ENCODE results near the gene OSBPL2. TPM values are rescaled to one million over a fixed set of nuclear protein-coding genes. Genes with fewer than 3 reads are reported as not detected.

The OSBPL2 gene
- total and polyA plus RNA-seq, 2 donors (not counting 1 experiment from before 2014, with no cell fraction given) = 13.3 to 27.9 TPM

GRCh38 chr20:62329389-62330377 lies 91.4 kb downstream of the OSBPL2 start:
- DNase-seq (ENCODE audit: low read depth in 2 of 2) = no peak
- Histone ChIP-seq H3K4me3 (replicated peaks in 1 of 4; ENCODE audit: control extremely low read depth in 1 of 4, insufficient read depth in 1 of 4, low read depth in 3 of 4, low read length in 4 of 4) (no peak overlapping the region), H2AFZ (ENCODE audit: low read length) (no peak overlapping the region), H3K9me3 (ENCODE audit: control insufficient read depth, insufficient read depth, low read depth, low read length) (no peaks in the 10 kb centered on the region), H3K27ac (ENCODE audit: insufficient read depth, low read length) (no peak overlapping the region), H3K4me2 (ENCODE audit: extremely low read depth, insufficient read depth, low read length) (no peak overlapping the region), H3K4me1 (ENCODE audit: control insufficient read depth, extremely low read depth, insufficient read depth, low read length) (no peaks in the 10 kb centered on the region), H3K27me3 (ENCODE audit: control insufficient read depth, insufficient read depth, low read length) (no peaks in the 10 kb centered on the region), H3K36me3 (ENCODE audit: control insufficient read depth, insufficient read depth, low read length) (peaks cover 41% of the 10 kb centered on the region), H3K79me2 (ENCODE audit: control insufficient read depth, insufficient read depth, low read length) (no peaks in the 10 kb centered on the region), H4K20me1 (ENCODE audit: control insufficient read depth, extremely low read depth, insufficient read depth, low read length) (no peaks in the 10 kb centered on the region), H3K9ac (ENCODE audit: insufficient read depth, low read length) (no peak overlapping the region)
- TF ChIP-seq EZH2 (IDR thresholded peaks at IDR 0.05; ENCODE audit: low read length, missing control alignments) (no peak), CTCF (conservative IDR thresholded peaks at IDR 0.05 in 1 of 2, IDR thresholded peaks at IDR 0.05 in 1 of 2; ENCODE audit: low read depth in 1 of 2, low read length in 2 of 2) (no peak)

GRCh38 chr20:62330576-62331317 lies 92.4 kb downstream of the OSBPL2 start:
- no peak for DNase-seq (ENCODE audit: low read depth in 2 of 2)
- H3K9me3 ChIP-seq (ENCODE audit: control insufficient read depth, insufficient read depth, low read depth, low read length) = no peaks in the 10 kb centered on the region
- no peaks in the 10 kb centered on the region for H3K79me2 ChIP-seq (ENCODE audit: control insufficient read depth, insufficient read depth, low read length)
- H3K27ac ChIP-seq (ENCODE audit: insufficient read depth, low read length) = no peak overlapping the region
- H3K9ac ChIP-seq (ENCODE audit: insufficient read depth, low read length) = no peak overlapping the region
- TF ChIP-seq CTCF (conservative IDR thresholded peaks at IDR 0.05 in 1 of 2, IDR thresholded peaks at IDR 0.05 in 1 of 2; ENCODE audit: low read depth in 1 of 2, low read length in 2 of 2) = no peak
- no peak for TF ChIP-seq EZH2 (IDR thresholded peaks at IDR 0.05; ENCODE audit: low read length, missing control alignments)
- H3K27me3 ChIP-seq (ENCODE audit: control insufficient read depth, insufficient read depth, low read length) = no peaks in the 10 kb centered on the region
- no peak overlapping the region for H2AFZ ChIP-seq (ENCODE audit: low read length)
- no peaks in the 10 kb centered on the region for H3K4me1 ChIP-seq (ENCODE audit: control insufficient read depth, extremely low read depth, insufficient read depth, low read length)
- H4K20me1 ChIP-seq (ENCODE audit: control insufficient read depth, extremely low read depth, insufficient read depth, low read length) = no peaks in the 10 kb centered on the region
- H3K4me3 ChIP-seq (replicated peaks in 1 of 4; ENCODE audit: control extremely low read depth in 1 of 4, insufficient read depth in 1 of 4, low read depth in 3 of 4, low read length in 4 of 4) = no peak overlapping the region
- H3K36me3 ChIP-seq (ENCODE audit: control insufficient read depth, insufficient read depth, low read length) = peaks cover 40% of the 10 kb centered on the region
- no peak overlapping the region for H3K4me2 ChIP-seq (ENCODE audit: extremely low read depth, insufficient read depth, low read length)

GRCh38 chr20:62331347-62331746 lies 93.0 kb downstream of the OSBPL2 start:
- H3K4me2 ChIP-seq (ENCODE audit: extremely low read depth, insufficient read depth, low read length) = no peak overlapping the region
- H3K27ac ChIP-seq (ENCODE audit: insufficient read depth, low read length) = no peak overlapping the region
- H3K4me1 ChIP-seq (ENCODE audit: control insufficient read depth, extremely low read depth, insufficient read depth, low read length) = no peaks in the 10 kb centered on the region
- no peak overlapping the region for H3K9ac ChIP-seq (ENCODE audit: insufficient read depth, low read length)
- H3K79me2 ChIP-seq (ENCODE audit: control insufficient read depth, insufficient read depth, low read length) = no peaks in the 10 kb centered on the region
- H3K36me3 ChIP-seq (ENCODE audit: control insufficient read depth, insufficient read depth, low read length) = peaks cover 39% of the 10 kb centered on the region
- no peak for DNase-seq (ENCODE audit: low read depth in 2 of 2)
- no peak overlapping the region for H3K4me3 ChIP-seq (replicated peaks in 1 of 4; ENCODE audit: control extremely low read depth in 1 of 4, insufficient read depth in 1 of 4, low read depth in 3 of 4, low read length in 4 of 4)
- H2AFZ ChIP-seq (ENCODE audit: low read length) = no peak overlapping the region
- no peaks in the 10 kb centered on the region for H3K27me3 ChIP-seq (ENCODE audit: control insufficient read depth, insufficient read depth, low read length)
- no peaks in the 10 kb centered on the region for H4K20me1 ChIP-seq (ENCODE audit: control insufficient read depth, extremely low read depth, insufficient read depth, low read length)
- TF ChIP-seq EZH2 (IDR thresholded peaks at IDR 0.05; ENCODE audit: low read length, missing control alignments) = no peak
- no peak for TF ChIP-seq CTCF (conservative IDR thresholded peaks at IDR 0.05 in 1 of 2, IDR thresholded peaks at IDR 0.05 in 1 of 2; ENCODE audit: low read depth in 1 of 2, low read length in 2 of 2)
- H3K9me3 ChIP-seq (ENCODE audit: control insufficient read depth, insufficient read depth, low read depth, low read length) = no peaks in the 10 kb centered on the region
